SK-N-SH treated with all-trans-retinoic acid at 6 μM for 48 hours (cell line): Measurements from ENCODE around the gene LAIR1.

Experiments
- ATAC-seq: fragments of 200-7000 bp; cut with Tn5 transposase; 3 replicates; pipeline ENCODE4 v1.9.1; 2020; ENCODE audit warnings: mild to moderate bottlenecking, moderate library complexity
- ARNTL ChIP-seq: fragments of 450-650 bp; formaldehyde crosslinking; IDR thresholded peaks from 2 replicates; pipeline ENCODE4 v1.5.0; 2020; ENCODE audit warnings: low read depth, mild to moderate bottlenecking, moderate library complexity, borderline replicate concordance
- BACH2 ChIP-seq: fragments of 250-450 bp; sonication (Bioruptor Pico); IDR thresholded peaks from 2 replicates; pipeline ENCODE4 v1.9.0; 2021; ENCODE audit warnings: mild to moderate bottlenecking, borderline replicate concordance
- CSDC2 ChIP-seq: fragments of 250-450 bp; sonication (Bioruptor Pico); IDR thresholded peaks from 2 replicates; pipeline ENCODE4 v1.5.0; 2020; ENCODE audit warnings: mild to moderate bottlenecking, moderate library complexity
- CSRNP3 ChIP-seq: fragments of 250-450 bp; sonication (Bioruptor Pico); IDR thresholded peaks from 2 replicates; pipeline ENCODE4 v1.5.1; 2021; ENCODE audit warnings: mild to moderate bottlenecking, moderate library complexity
- ESRRG ChIP-seq: fragments of 250-450 bp; sonication (Bioruptor Pico); IDR thresholded peaks from 2 replicates; pipeline ENCODE4 v1.6.1; 2021; ENCODE audit warnings: mild to moderate bottlenecking
- GLIS3 ChIP-seq: fragments of 250-450 bp; sonication (Bioruptor Pico); IDR thresholded peaks from 2 replicates; pipeline ENCODE4 v1.5.0; 2020; ENCODE audit warnings: mild to moderate bottlenecking, moderate library complexity
- ISL1 ChIP-seq: fragments of 250-450 bp; sonication (Bioruptor Pico); IDR thresholded peaks from 2 replicates; pipeline ENCODE4 v2.1.2; 2022; ENCODE audit warnings: mild to moderate bottlenecking, moderate library complexity
- OSR1 ChIP-seq: fragments of 250-450 bp; sonication (Bioruptor Pico); IDR thresholded peaks from 2 replicates; pipeline ENCODE4 v1.8.0; 2022; ENCODE audit warnings: moderate library complexity, mild to moderate bottlenecking, inconsistent platforms
- PATZ1 ChIP-seq: fragments of 250-450 bp; sonication (Bioruptor Pico); IDR thresholded peaks from 2 replicates; pipeline ENCODE4 v1.8.0; 2020; ENCODE audit warnings: mild to moderate bottlenecking, moderate library complexity, borderline replicate concordance
- PPARA ChIP-seq: fragments of 250-450 bp; sonication (Bioruptor Pico); IDR thresholded peaks from 2 replicates; pipeline ENCODE4 v1.5.0; 2020; ENCODE audit warnings: mild to moderate bottlenecking, borderline replicate concordance
- RARB ChIP-seq: fragments of 250-450 bp; sonication (Bioruptor Pico); IDR thresholded peaks from 2 replicates; pipeline ENCODE4 v1.8.0; 2021; ENCODE audit warnings: mild to moderate bottlenecking, moderate library complexity
- SNAI2 ChIP-seq: fragments of 250-450 bp; sonication (Bioruptor Pico); IDR thresholded peaks from 2 replicates; pipeline ENCODE4 v1.5.0; 2020; ENCODE audit warnings: mild to moderate bottlenecking, moderate library complexity
- TCF4 ChIP-seq: fragments of 250-450 bp; sonication (Bioruptor Pico); IDR thresholded peaks from 2 replicates; pipeline ENCODE4 v1.8.0; 2021; ENCODE audit warnings: mild to moderate bottlenecking, moderate library complexity, borderline replicate concordance
- TOX ChIP-seq: fragments of 250-450 bp; sonication (Bioruptor Pico); IDR thresholded peaks from 2 replicates; pipeline ENCODE4 v1.8.0; 2021; ENCODE audit warnings: mild to moderate bottlenecking, moderate library complexity, borderline replicate concordance
- TSHZ2 ChIP-seq: fragments of 250-450 bp; sonication (Bioruptor Pico); IDR thresholded peaks from 2 replicates; pipeline ENCODE4 v1.5.0; 2020; ENCODE audit warnings: mild to moderate bottlenecking, moderate library complexity
- ZC3H10 ChIP-seq: fragments of 250-450 bp; sonication (Bioruptor Pico); IDR thresholded peaks from 2 replicates; pipeline ENCODE4 v1.5.1; 2021; ENCODE audit warnings: mild to moderate bottlenecking, moderate library complexity
- ZFP3 ChIP-seq: fragments of 250-450 bp; sonication (Bioruptor Pico); IDR thresholded peaks from 2 replicates; pipeline ENCODE4 v1.5.0; 2020; ENCODE audit warnings: mild to moderate bottlenecking, moderate library complexity
- ZFP30 ChIP-seq: fragments of 450-650 bp; formaldehyde crosslinking; IDR thresholded peaks from 2 replicates; pipeline ENCODE4 v1.5.0; 2022; ENCODE audit warnings: mild to moderate bottlenecking, moderate library complexity
- ZNF565 ChIP-seq: fragments of 450-650 bp; formaldehyde crosslinking; conservative IDR thresholded peaks from 2 replicates; pipeline ENCODE4 v1.5.0; 2020; ENCODE audit warnings: low read depth, mild to moderate bottlenecking, moderate library complexity
- ZNF70 ChIP-seq: fragments of 450-650 bp; formaldehyde crosslinking; IDR thresholded peaks from 2 replicates; pipeline ENCODE4 v1.5.0; 2020; ENCODE audit warnings: mild to moderate bottlenecking, moderate library complexity
- ZNF8 ChIP-seq: fragments of 450-650 bp; formaldehyde crosslinking; IDR thresholded peaks from 2 replicates; pipeline ENCODE4 v1.5.0; 2020; ENCODE audit warnings: mild to moderate bottlenecking, moderate library complexity

LAIR1 gene

GRCh38 chr19:54395685-54396084 is 31.0 kb upstream of the LAIR1 start:
- ATAC-seq, result no peak
- no peak for TF ChIP-seq ESRRG
- no peak for TF ChIP-seq ARNTL (CRISPR knock-in tag)
- no peak for TF ChIP-seq ZNF565 (CRISPR knock-in tag)
- TF ChIP-seq TSHZ2 (CRISPR knock-in tag), result no peak
- no peak for TF ChIP-seq PPARA (CRISPR knock-in tag)
- no peak for TF ChIP-seq BACH2
- TF ChIP-seq ZFP30 (CRISPR knock-in tag), result no peak
- TF ChIP-seq ZNF70 (CRISPR knock-in tag), result no peak
- no peak for TF ChIP-seq SNAI2 (CRISPR knock-in tag)
- TF ChIP-seq OSR1 (CRISPR knock-in tag), result no peak
- TF ChIP-seq TCF4 (CRISPR knock-in tag), result no peak
- TF ChIP-seq PATZ1 (CRISPR knock-in tag), result no peak
- TF ChIP-seq ZNF8 (CRISPR knock-in tag), result no peak

GRCh38 chr19:54393381-54393780 is 28.6 kb upstream of the LAIR1 start:
- TF ChIP-seq ISL1 (CRISPR knock-in tag) (no peak), TSHZ2 (CRISPR knock-in tag) (no peak), ZNF565 (CRISPR knock-in tag) (no peak), OSR1 (CRISPR knock-in tag) (no peak), PPARA (CRISPR knock-in tag) (no peak), RARB (CRISPR knock-in tag) (no peak), ZC3H10 (CRISPR knock-in tag) (no peak), TCF4 (CRISPR knock-in tag) (no peak), PATZ1 (CRISPR knock-in tag) (no peak), TOX (no peak)
- TF ChIP-seq, all 23 proteins: peak for 0
- no peak for ATAC-seq

- ATAC-seq, result no peak
- TF ChIP-seq ESRRG (no peak), CSDC2 (CRISPR knock-in tag) (no peak), GLIS3 (CRISPR knock-in tag) (no peak), BACH2 (no peak), ZNF8 (CRISPR knock-in tag) (no peak), ZC3H10 (CRISPR knock-in tag) (no peak), TOX (no peak), TCF4 (CRISPR knock-in tag) (no peak), CSRNP3 (CRISPR knock-in tag) (no peak), RARB (CRISPR knock-in tag) (no peak), ZFP3 (CRISPR knock-in tag) (no peak), ZNF565 (CRISPR knock-in tag) (no peak), PATZ1 (CRISPR knock-in tag) (no peak), ARNTL (CRISPR knock-in tag) (no peak), TSHZ2 (CRISPR knock-in tag) (no peak)
These were observed 27.4 kb upstream of the LAIR1 start for GRCh38 chr19:54392105-54392504.
